ENCODE measurements around the gene MYRIP. TPM values are rescaled to one million over a fixed set of nuclear protein-coding genes. Genes with fewer than 3 reads are reported as not detected.

MYRIP gene
- total RNA-seq, 2 donors from 2014 or later, result 4.2 to 7.1 TPM

GRCh38 chr3:40304352-40304751 lies 494.9 kb downstream of the MYRIP start:
- H3K4me1 ChIP-seq, result peaks cover 0 to 26% of the 10 kb centered on the region in 2 donors
- H3K36me3 ChIP-seq, result peaks cover 5% of the 10 kb centered on the region
- no peak for DNase-seq (ENCODE audit: low spot score)
- no peaks in the 10 kb centered on the region for H3K9me3 ChIP-seq
- H3K4me3 ChIP-seq, result no peak overlapping the region
- no peak overlapping the region for H3K27ac ChIP-seq
- no peaks in the 10 kb centered on the region for H3K27me3 ChIP-seq
- TF ChIP-seq CTCF (IDR thresholded peaks at IDR 0.05), result no peak

GRCh38 chr3:40306336-40306735 lies 496.9 kb downstream of the MYRIP start:
- Histone ChIP-seq H3K4me1 (peaks cover 0 to 20% of the 10 kb centered on the region in 2 donors), H3K4me3 (no peak overlapping the region), H3K36me3 (peaks cover 11% of the 10 kb centered on the region), H3K9me3 (no peaks in the 10 kb centered on the region), H3K27ac (no peak overlapping the region), H3K27me3 (no peaks in the 10 kb centered on the region)
- TF ChIP-seq CTCF (IDR thresholded peaks at IDR 0.05), result no peak
- DNase-seq (ENCODE audit: low spot score), result no peak

- no peak for TF ChIP-seq CTCF (IDR thresholded peaks at IDR 0.05)
- no peak for DNase-seq (ENCODE audit: low spot score)
- H3K36me3 ChIP-seq, result peaks cover 19% of the 10 kb centered on the region
- no peaks in the 10 kb centered on the region for H3K9me3 ChIP-seq
- no peaks in the 10 kb centered on the region for H3K27me3 ChIP-seq
- H3K27ac ChIP-seq, result no peak overlapping the region
- peaks cover 0 to 29% of the 10 kb centered on the region in 2 donors for H3K4me1 ChIP-seq
- H3K4me3 ChIP-seq, result no peak overlapping the region
Measured at GRCh38 chr3:40307176-40307575, 497.8 kb downstream of the MYRIP start.

GRCh38 chr3:40308725-40309417 lies 499.5 kb downstream of the MYRIP start:
- no peaks in the 10 kb centered on the region for H3K9me3 ChIP-seq
- peaks cover 36% of the 10 kb centered on the region for H3K36me3 ChIP-seq
- H3K4me3 ChIP-seq, result peak overlapping the region; percentile 38 to 81
- no peak for TF ChIP-seq CTCF (IDR thresholded peaks at IDR 0.05)
- H3K27me3 ChIP-seq, result no peaks in the 10 kb centered on the region
- peak overlapping the region; percentile 95 to 99 for H3K27ac ChIP-seq
- DNase-seq (ENCODE audit: low spot score), result no peak
- peaks cover 0 to 36% of the 10 kb centered on the region in 2 donors for H3K4me1 ChIP-seq

- peaks cover 42% of the 10 kb centered on the region for H3K36me3 ChIP-seq
- peak within 1 kb of the TSS; percentile 73 to 81 for H3K4me3 ChIP-seq
- H3K27me3 ChIP-seq, result no peaks in the 10 kb centered on the region
- peak; percentile 99 for DNase-seq (ENCODE audit: low spot score)
- peak; percentile 93 to 94 for TF ChIP-seq CTCF (IDR thresholded peaks at IDR 0.05)
- H3K9me3 ChIP-seq, result no peaks in the 10 kb centered on the region
- peak within 1 kb of the TSS; percentile 95 to 99 for H3K27ac ChIP-seq
- H3K4me1 ChIP-seq, result peaks cover 0 to 42% of the 10 kb centered on the region in 2 donors
Measured at GRCh38 chr3:40309418-40309924, 500.1 kb downstream of the MYRIP start, which contains the start of gene EIF1B. EIF1B (plus strand) TSS chr3:40309707; CDS start chr3:40309942, 235 bp downstream.

Data from right atrium auricular region (tissue), 2 donors.